C4-2B (cell line): ENCODE data around the gene TRPT1.

Experiments used
- CTCF ChIP-seq: fragments of 450-650 bp; conservative IDR thresholded peaks from 2 replicates; pipeline ENCODE4 v1.5.1; 2017; ENCODE audit warnings: mild to moderate bottlenecking
- ZFX ChIP-seq: fragments of 450-650 bp; IDR thresholded peaks from 2 replicates; pipeline ENCODE4 v1.6.1; 2017

DNA sequence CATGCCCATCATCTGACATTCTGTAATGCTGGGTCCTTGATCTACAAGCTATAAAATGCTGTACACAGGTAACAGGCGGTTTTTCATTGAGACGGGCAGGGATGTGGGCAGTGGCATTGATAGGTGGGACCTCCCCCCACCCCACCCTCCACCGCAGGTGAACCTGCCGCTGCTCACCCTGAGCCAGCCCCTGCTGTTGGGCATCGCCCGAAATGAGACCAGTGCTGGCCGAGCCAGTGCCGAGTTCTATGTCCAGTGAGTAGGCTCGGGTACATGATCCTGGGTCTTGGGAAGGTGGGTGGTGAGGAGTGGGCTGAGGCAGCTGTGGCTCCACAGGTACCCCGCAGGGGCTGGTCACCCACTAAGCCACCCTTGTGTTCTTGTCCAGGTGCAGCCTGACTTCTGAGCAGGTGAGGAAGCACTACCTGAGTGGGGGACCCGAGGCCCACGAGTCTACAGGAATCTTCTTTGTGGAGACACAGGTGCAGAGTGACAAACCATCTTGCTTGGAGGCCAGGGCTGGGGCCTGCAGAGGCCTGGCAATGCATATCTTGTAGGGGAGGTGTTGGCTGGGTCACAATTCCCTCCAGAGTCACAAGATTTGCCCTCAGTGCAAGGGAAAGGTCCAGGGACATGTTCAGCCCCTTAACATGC is 3.2 kb upstream of the TRPT1 start:
- TF ChIP-seq CTCF (no peak), ZFX (no peak)
